CD4-positive, CD25-positive, alpha-beta regulatory T cell (primary cell): Measurements from ENCODE around the gene HPSE2. TPM values are rescaled to one million over a fixed set of nuclear protein-coding genes. Genes with fewer than 3 reads are reported as not detected.

ENCODE experiments used
- ATAC-seq, 2 donors: fragments of 150-1000 bp; cut with Tn5 transposase; one replicate each; pipeline ENCODE4 v1.10.0; 2021; ENCODE audit warnings: low read depth in 2 of 2, moderate number of reproducible peaks in 2 of 2, moderate library complexity in 1 of 2
- DNase-seq, 3 donors: peaks; one replicate each; pipeline versions ENCODE4 v3.0.0 to v3.0.0-alpha.2; 2012 to 2022; ENCODE audit warnings: mixed read lengths in 1 of 3
- H3K27ac ChIP-seq: one replicate; pipeline ENCODE4 v1.7.0; 2013; ENCODE audit warnings: mild to moderate bottlenecking, low read length; ENCODE audit not compliant: insufficient read depth, poor library complexity, severe bottlenecking
- H3K27me3 ChIP-seq: one replicate; pipeline ENCODE4 v1.7.0; 2013; ENCODE audit warnings: low read length; ENCODE audit not compliant: control insufficient read depth, insufficient read depth
- H3K36me3 ChIP-seq: one replicate; pipeline ENCODE4 v1.7.0; 2013; ENCODE audit warnings: mild to moderate bottlenecking, low read length, moderate library complexity; ENCODE audit not compliant: control insufficient read depth, insufficient read depth
- H3K4me1 ChIP-seq: 2 replicates; pipeline ENCODE4 v1.7.0; 2013; ENCODE audit warnings: mild to moderate bottlenecking, low read length; ENCODE audit not compliant: insufficient read depth, control insufficient read depth, poor library complexity, severe bottlenecking
- H3K4me3 ChIP-seq: one replicate; pipeline ENCODE4 v1.7.0; 2013; ENCODE audit warnings: low read depth, mild to moderate bottlenecking, low read length, moderate library complexity
- H3K9me3 ChIP-seq, 2 experiments: 1 replicate in 1 of 2; 2 replicates in 1 of 2; pipeline ENCODE4 v1.7.0; 2013; ENCODE audit warnings: low read length in 2 of 2, mild to moderate bottlenecking in 1 of 2, moderate library complexity in 1 of 2; ENCODE audit not compliant: control insufficient read depth in 2 of 2
- H3K27ac Mint-ChIP-seq, 3 donors: one replicate each; pipeline ENCODE4 v1.8.0; 2020 to 2022; ENCODE audit warnings: mild to moderate bottlenecking in 3 of 3, mixed read lengths in 3 of 3, moderate library complexity in 2 of 3
- H3K27me3 Mint-ChIP-seq: one replicate; pipeline ENCODE4 v1.8.0; 2022; ENCODE audit warnings: mild to moderate bottlenecking, mixed read lengths
- H3K36me3 Mint-ChIP-seq: one replicate; pipeline ENCODE4 v1.8.0; 2020; ENCODE audit warnings: mixed read lengths
- H3K4me1 Mint-ChIP-seq, 4 donors: one replicate each; pipeline ENCODE4 v1.8.0; 2020 to 2022; ENCODE audit warnings: mixed read lengths in 4 of 4, mild to moderate bottlenecking in 1 of 4
- H3K4me3 Mint-ChIP-seq, 4 donors: one replicate each; pipeline ENCODE4 v1.8.0; 2020 to 2022; ENCODE audit warnings: mild to moderate bottlenecking in 4 of 4, mixed read lengths in 4 of 4, moderate library complexity in 3 of 4
- H3K9me3 Mint-ChIP-seq, 7 donors: one replicate each; pipeline ENCODE4 v1.8.0; 2020 to 2022; ENCODE audit warnings: mixed read lengths in 7 of 7, mild to moderate bottlenecking in 3 of 7, moderate library complexity in 2 of 7
- polyA plus RNA-seq, 4 donors: library from polyadenylated mRNA; unstranded; fragments of 300-500 nt; fragmentation: Illumina TruSeq; gene quantifications; one replicate each; pipeline ENCODE4 v1.2.3, GENCODE V29; 2021
- total RNA-seq: library from RNA; stranded (reverse); gene quantifications from one replicate; pipeline ENCODE4 v1.2.3, GENCODE V29; 2022

HPSE2 gene
- total and polyA plus RNA-seq, 5 donors from 2014 or later: 0.07 to 0.31 TPM; not detected in 3

DNA sequence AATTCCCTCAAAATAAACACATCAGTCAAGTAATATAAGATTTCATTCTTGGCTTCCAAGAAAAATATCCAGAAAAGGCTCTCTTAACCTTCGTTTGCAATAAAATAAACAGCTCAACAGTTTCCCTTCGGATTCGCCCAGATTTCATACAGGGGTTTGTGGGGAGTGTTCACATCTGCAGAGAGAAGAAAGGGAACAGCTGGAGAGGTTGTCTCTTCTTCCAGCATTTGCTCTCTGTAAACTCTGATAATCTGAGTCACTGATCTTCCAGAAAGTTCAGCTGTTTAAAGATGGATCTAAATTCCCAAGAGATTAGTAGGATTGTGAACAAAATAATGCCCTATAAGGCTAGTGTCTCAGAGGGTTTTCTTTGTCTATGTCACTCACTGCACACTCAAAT is 277.9 kb downstream of the HPSE2 start:
- Mint-ChIP-seq H3K36me3 (no peaks in the 10 kb centered on the region), H3K27ac (no peak overlapping the region), H3K9me3 (peaks cover 0 to 5% (median 2%) of the 10 kb centered on the region in 7 donors), H3K4me1 (no peaks in the 10 kb centered on the region), H3K4me3 (no peak overlapping the region), H3K27me3 (no peaks in the 10 kb centered on the region)
- ATAC-seq (no peak), DNase-seq (no peak)
- H3K9me3 ChIP-seq: no peaks in the 10 kb centered on the region
- H3K4me1 ChIP-seq: no peaks in the 10 kb centered on the region
- H3K27ac ChIP-seq: no peak overlapping the region
- no peaks in the 10 kb centered on the region for H3K27me3 ChIP-seq
- no peak overlapping the region for H3K4me3 ChIP-seq
- no peaks in the 10 kb centered on the region for H3K36me3 ChIP-seq

DNA sequence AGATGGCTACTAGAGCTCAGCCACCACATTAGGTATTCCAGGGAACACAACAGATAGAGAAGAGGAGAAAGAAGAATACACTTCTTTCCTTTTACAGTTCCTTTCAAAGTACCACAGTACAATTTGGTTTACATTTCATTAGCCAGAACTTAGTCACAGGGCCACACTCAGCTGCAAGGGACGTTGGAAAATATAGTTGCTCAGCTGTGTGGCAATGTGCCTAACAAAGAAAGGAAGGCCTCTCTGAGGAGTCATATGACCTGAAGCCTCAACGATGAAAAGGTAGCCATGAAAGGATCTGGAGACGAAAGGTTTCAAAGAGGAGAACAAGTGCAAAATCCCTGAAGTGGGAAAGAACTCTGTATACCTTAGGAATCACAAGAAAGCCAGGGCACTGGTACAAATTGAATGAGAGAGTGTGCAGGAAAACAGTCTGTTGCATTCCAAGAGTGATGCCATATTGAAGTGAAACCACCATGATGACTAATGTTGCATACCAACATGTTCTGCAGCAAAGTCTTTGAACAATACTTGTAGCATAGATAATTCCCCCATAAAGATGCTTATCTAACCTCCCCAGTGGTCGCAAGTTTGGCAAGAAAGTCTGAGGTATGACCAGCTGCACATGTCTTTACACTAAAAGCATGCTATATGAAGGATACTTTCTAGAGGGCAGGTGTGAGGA is 278.9 kb downstream of the HPSE2 start:
- no peaks in the 10 kb centered on the region for H3K4me1 ChIP-seq
- no peak overlapping the region for H3K27ac ChIP-seq
- no peak overlapping the region for H3K4me3 ChIP-seq
- Mint-ChIP-seq H3K27me3 (no peaks in the 10 kb centered on the region), H3K27ac (no peak overlapping the region), H3K4me1 (no peaks in the 10 kb centered on the region), H3K36me3 (no peaks in the 10 kb centered on the region), H3K9me3 (peaks cover 0 to 6% (median 2%) of the 10 kb centered on the region in 7 donors), H3K4me3 (no peak overlapping the region)
- H3K9me3 ChIP-seq: no peaks in the 10 kb centered on the region
- DNase-seq (no peak), ATAC-seq (no peak)
- no peaks in the 10 kb centered on the region for H3K36me3 ChIP-seq
- no peaks in the 10 kb centered on the region for H3K27me3 ChIP-seq

DNA sequence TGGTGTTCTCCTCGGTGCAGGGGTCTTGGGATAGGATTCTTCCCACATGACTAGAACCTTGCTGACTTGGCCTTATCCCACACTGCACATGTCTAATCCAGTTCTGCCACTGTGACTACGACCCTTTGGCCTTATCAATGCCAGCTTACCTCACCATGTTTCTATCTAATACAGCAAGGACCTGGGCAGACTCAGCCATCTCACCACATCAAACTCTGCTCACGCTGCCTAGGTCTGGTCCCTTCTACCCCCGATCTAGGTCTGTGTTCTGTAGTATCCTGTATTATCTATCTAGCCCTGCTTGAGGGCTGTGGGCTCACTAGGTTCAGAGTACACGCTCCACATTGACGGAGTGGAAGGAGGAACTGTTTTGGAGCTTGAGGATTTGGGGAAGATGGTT is 282.4 kb downstream of the HPSE2 start:
- H3K9me3 Mint-ChIP-seq: peaks cover 0 to 13% (median 2%) of the 10 kb centered on the region in 7 donors

DNA sequence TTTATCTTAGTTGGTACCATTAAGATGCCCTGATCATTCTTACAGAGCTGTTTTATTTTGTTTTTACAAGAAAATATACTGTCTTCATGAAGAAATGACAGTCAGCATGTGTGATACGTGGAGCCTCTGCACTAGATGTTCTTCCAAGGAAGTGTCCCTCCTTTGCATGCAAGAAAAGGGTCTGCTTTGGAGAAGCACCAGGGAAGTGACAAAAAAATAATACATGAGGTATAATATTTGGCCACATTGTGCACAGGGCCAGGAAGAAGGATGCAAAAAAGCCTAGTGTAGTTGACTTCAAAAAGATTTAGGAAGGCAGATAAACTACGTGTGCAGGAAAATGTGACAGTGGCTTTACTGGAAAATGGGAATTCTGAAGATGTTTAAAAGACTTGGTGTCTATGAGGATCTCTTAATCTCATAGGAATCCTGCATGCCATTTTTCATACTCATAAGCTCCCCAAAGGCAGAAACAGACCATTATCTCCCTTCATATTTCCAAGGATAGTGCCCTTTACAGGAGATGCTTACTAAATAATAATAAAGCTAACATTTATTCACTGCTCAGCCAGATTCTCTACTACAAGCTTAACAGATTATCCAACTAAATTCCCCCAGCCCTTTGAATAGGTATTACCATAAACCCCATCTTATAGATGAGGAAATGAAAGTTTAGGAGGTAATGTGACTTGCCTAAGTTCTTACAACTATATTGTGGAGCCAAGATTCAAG is 284.2 kb downstream of the HPSE2 start:
- H3K36me3 ChIP-seq: no peaks in the 10 kb centered on the region
- no peak for ATAC-seq
- Mint-ChIP-seq H3K4me1 (no peaks in the 10 kb centered on the region), H3K9me3 (peaks cover 0 to 13% (median 2%) of the 10 kb centered on the region in 7 donors), H3K36me3 (no peaks in the 10 kb centered on the region), H3K27ac (no peak overlapping the region), H3K27me3 (no peaks in the 10 kb centered on the region), H3K4me3 (no peak overlapping the region)
- H3K4me3 ChIP-seq: no peak overlapping the region
- DNase-seq: no peak
- no peaks in the 10 kb centered on the region for H3K4me1 ChIP-seq
- H3K27ac ChIP-seq: no peak overlapping the region
- H3K9me3 ChIP-seq: no peaks in the 10 kb centered on the region
- H3K27me3 ChIP-seq: no peaks in the 10 kb centered on the region

More for the DNA sequence above, 282.4 kb downstream of the HPSE2 start:
- DNase-seq: no peak
- ATAC-seq: no peak
- Mint-ChIP-seq H3K27me3 (no peaks in the 10 kb centered on the region), H3K27ac (no peak overlapping the region), H3K4me3 (no peak overlapping the region), H3K36me3 (no peaks in the 10 kb centered on the region), H3K4me1 (no peaks in the 10 kb centered on the region)
- H3K4me3 ChIP-seq: no peak overlapping the region
- H3K27ac ChIP-seq: no peak overlapping the region
- no peaks in the 10 kb centered on the region for H3K27me3 ChIP-seq
- no peaks in the 10 kb centered on the region for H3K36me3 ChIP-seq
- no peaks in the 10 kb centered on the region for H3K9me3 ChIP-seq
- H3K4me1 ChIP-seq: no peaks in the 10 kb centered on the region

DNA sequence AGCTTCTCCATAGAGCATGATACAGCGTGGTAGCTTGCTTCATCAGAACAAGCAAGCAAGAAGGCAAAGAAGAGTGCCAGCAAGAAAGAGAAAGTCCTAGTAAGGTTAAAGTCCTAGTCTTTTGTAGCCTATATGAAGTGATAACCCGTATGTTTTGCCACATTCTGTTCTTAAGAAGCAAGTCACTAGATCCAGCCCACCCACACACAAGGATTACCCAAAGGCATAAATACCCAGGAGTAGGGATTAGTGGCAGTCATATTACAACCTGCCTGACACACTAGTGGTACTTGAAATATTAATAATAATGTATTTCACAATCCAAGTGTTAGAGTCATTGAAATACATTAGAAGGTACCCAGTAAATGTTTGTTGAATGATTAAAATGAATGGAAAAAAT is 285.5 kb downstream of the HPSE2 start:
- Histone ChIP-seq H3K27ac (no peak overlapping the region), H3K36me3 (no peaks in the 10 kb centered on the region), H3K4me3 (no peak overlapping the region), H3K4me1 (no peaks in the 10 kb centered on the region), H3K9me3 (no peaks in the 10 kb centered on the region), H3K27me3 (no peaks in the 10 kb centered on the region)
- H3K27me3 Mint-ChIP-seq: no peaks in the 10 kb centered on the region
- ATAC-seq (no peak), DNase-seq (no peak)
- H3K9me3 Mint-ChIP-seq: peaks cover 0 to 13% (median 0%) of the 10 kb centered on the region in 7 donors
- no peak overlapping the region for H3K4me3 Mint-ChIP-seq
- H3K36me3 Mint-ChIP-seq: no peaks in the 10 kb centered on the region
- no peaks in the 10 kb centered on the region for H3K4me1 Mint-ChIP-seq
- no peak overlapping the region for H3K27ac Mint-ChIP-seq

DNA sequence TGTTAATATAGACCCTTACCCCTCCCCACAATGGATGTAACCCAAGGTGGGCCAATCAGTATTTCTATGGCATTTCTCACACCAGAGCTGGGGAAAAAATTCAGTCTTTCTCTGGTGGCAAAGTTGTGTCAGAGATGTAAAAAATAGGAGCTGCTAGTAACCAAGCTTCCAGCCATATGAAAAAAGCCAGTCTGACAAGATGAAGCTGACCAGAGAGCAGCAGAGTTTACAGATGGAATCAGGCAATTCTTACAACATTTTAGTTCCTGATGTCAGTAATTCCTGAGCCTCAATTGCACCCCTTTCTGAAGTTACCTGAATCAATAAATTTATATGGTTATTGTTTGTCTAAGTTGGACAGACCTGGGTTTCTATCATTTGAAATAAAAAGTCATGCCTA is 286.3 kb downstream of the HPSE2 start:
- no peaks in the 10 kb centered on the region for H3K27me3 Mint-ChIP-seq
- H3K36me3 ChIP-seq: no peaks in the 10 kb centered on the region
- H3K4me3 ChIP-seq: no peak overlapping the region
- H3K4me1 Mint-ChIP-seq: no peaks in the 10 kb centered on the region
- H3K4me3 Mint-ChIP-seq: no peak overlapping the region
- H3K27ac ChIP-seq: no peak overlapping the region
- no peak overlapping the region for H3K27ac Mint-ChIP-seq
- DNase-seq (no peak), ATAC-seq (no peak)
- H3K36me3 Mint-ChIP-seq: no peaks in the 10 kb centered on the region
- H3K4me1 ChIP-seq: no peaks in the 10 kb centered on the region
- H3K9me3 Mint-ChIP-seq: peaks cover 0 to 13% (median 2%) of the 10 kb centered on the region in 7 donors
- H3K9me3 ChIP-seq: no peaks in the 10 kb centered on the region
- no peaks in the 10 kb centered on the region for H3K27me3 ChIP-seq

DNA sequence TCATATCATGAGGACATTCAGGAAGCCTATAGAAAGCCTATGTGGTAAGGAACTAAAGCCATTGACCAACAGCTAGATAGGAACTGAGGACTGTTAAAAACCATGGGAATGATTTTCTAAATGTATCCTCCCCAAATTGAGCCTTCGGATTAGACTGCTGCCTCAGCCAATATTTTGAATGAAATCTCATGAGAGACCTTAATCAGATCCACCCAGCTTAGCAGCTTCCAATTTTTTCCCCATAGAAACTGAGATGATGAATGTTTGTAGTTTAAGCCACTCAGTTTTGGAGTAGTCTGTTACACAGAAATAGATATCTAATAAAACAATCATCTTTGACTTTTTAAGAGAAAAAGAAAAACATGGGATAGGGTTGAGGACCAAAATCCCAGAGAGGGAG is 292.0 kb downstream of the HPSE2 start:
- Histone ChIP-seq H3K27me3 (no peaks in the 10 kb centered on the region), H3K4me1 (no peaks in the 10 kb centered on the region), H3K36me3 (no peaks in the 10 kb centered on the region), H3K4me3 (no peak overlapping the region), H3K9me3 (no peaks in the 10 kb centered on the region), H3K27ac (no peak overlapping the region)
- ATAC-seq (no peak), DNase-seq (no peak)
- Mint-ChIP-seq H3K4me1 (no peaks in the 10 kb centered on the region), H3K27ac (no peak overlapping the region), H3K36me3 (no peaks in the 10 kb centered on the region), H3K4me3 (no peak overlapping the region), H3K9me3 (peaks cover 0 to 4% (median 0%) of the 10 kb centered on the region in 7 donors), H3K27me3 (no peaks in the 10 kb centered on the region)

DNA sequence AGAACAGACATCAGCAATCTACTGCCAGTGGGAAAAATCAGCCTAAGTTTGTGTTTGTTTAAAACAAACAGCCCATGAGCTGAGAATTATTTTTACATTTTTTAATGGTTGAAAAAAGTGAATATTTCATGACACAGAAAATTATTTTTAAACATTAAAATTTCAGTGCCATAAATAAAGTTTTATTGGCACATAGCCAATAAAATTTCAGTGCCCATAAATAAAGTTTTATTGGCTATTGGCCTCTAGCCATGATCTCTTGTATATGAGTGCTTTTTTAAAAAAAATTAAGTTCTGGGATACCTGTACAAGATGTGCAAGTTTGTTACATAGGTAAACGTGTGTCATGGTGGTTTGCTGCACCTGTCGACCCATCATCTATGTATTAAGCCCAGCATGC is 305.9 kb downstream of the HPSE2 start:
- H3K9me3 ChIP-seq: peaks cover 0 to 2% of the 10 kb centered on the region in 2 experiments
- Mint-ChIP-seq H3K27me3 (no peaks in the 10 kb centered on the region), H3K4me1 (no peaks in the 10 kb centered on the region)

More for the DNA sequence above, 305.9 kb downstream of the HPSE2 start:
- Histone ChIP-seq H3K27ac (no peak overlapping the region), H3K4me3 (no peak overlapping the region), H3K4me1 (no peaks in the 10 kb centered on the region), H3K36me3 (no peaks in the 10 kb centered on the region), H3K27me3 (no peaks in the 10 kb centered on the region)
- Mint-ChIP-seq H3K36me3 (no peaks in the 10 kb centered on the region), H3K27ac (no peak overlapping the region), H3K9me3 (peaks cover 1 to 28% (median 8%) of the 10 kb centered on the region in 7 donors), H3K4me3 (no peak overlapping the region)
- DNase-seq (no peak), ATAC-seq (no peak)
